Right ventricle myocardium inferior (tissue), 1 donor: Measurements from ENCODE around the gene CHCHD6. TPM values are rescaled to one million over a fixed set of nuclear protein-coding genes. Genes with fewer than 3 reads are reported as not detected.

Experiments
- ATAC-seq: fragments of 200-7000 bp; cut with Tn5 transposase; one replicate; pipeline ENCODE4 v1.9.1; 2020; ENCODE audit warnings: mild to moderate bottlenecking, moderate library complexity
- DNase-seq: peaks from one replicate; pipeline ENCODE4 v3.0.0; 2021; ENCODE audit errors: missing footprints
- intact Hi-C: fragments of 100-400 bp; cut with DNase I; formaldehyde crosslinking; loops from one replicate; pipeline ENCODE4 v1.11.0; 2022
- total RNA-seq: library from RNA; stranded (reverse); fragmentation: NEBNext Ultra II Directional; extraction: Animal tissue kit (Norgen Biotek cat#: 25700); gene quantifications from one replicate; pipeline ENCODE4 v1.2.1, GENCODE V29; 2021
- donor health status: DM: no; HTN: yes; CAD: no; lungs with severe emphysema.

CHCHD6 gene
- total RNA-seq, 1 donor from 2014 or later: 11.7 TPM

GRCh38 chr3:126723801-126724200 is 19.8 kb downstream of the CHCHD6 start:
- ATAC-seq (no peak), DNase-seq (no peak)
- intact Hi-C loops: no loop called here

GRCh38 chr3:126728680-126729079 is 24.6 kb downstream of the CHCHD6 start:
- DNase-seq: no peak
- intact Hi-C loops: no loop called here
- no peak for ATAC-seq

GRCh38 chr3:126730376-126730775 is 26.3 kb downstream of the CHCHD6 start:
- DNase-seq (no peak), ATAC-seq (no peak)
- intact Hi-C loops: no loop called here

GRCh38 chr3:126731044-126731443 is 27.0 kb downstream of the CHCHD6 start:
- intact Hi-C loops: no loop called here
- DNase-seq (no peak), ATAC-seq (no peak)

GRCh38 chr3:126732281-126733060 is 28.4 kb downstream of the CHCHD6 start:
- intact Hi-C loops: no loop called here
- DNase-seq: no peak
- peak; percentile 70 for ATAC-seq

- ATAC-seq: peak; percentile 29
- no peak for DNase-seq
- intact Hi-C loops: no loop called here
These were observed 29.0 kb downstream of the CHCHD6 start for GRCh38 chr3:126733061-126733430.

- DNase-seq (no peak), ATAC-seq (no peak)
- intact Hi-C loops: no loop called here
These were observed 30.2 kb downstream of the CHCHD6 start for GRCh38 chr3:126734106-126734723.

- no peak for ATAC-seq
- DNase-seq: no peak
- intact Hi-C loops: no loop called here
These were observed 33.5 kb downstream of the CHCHD6 start for GRCh38 chr3:126737527-126737926.

GRCh38 chr3:126742057-126742456 is 38.0 kb downstream of the CHCHD6 start:
- no peak for ATAC-seq
- intact Hi-C loops: no loop called here

GRCh38 chr3:126743350-126743749 is 39.3 kb downstream of the CHCHD6 start:
- DNase-seq: no peak
- intact Hi-C loops: no loop called here
- ATAC-seq: no peak

More at GRCh38 chr3:126742057-126742456, 38.0 kb downstream of the CHCHD6 start:
- DNase-seq: no peak

GRCh38 chr3:126743781-126744180 is 39.7 kb downstream of the CHCHD6 start:
- intact Hi-C loops: loop anchor here (2.0 kb wide), 1 partner anchor 39 kb away; the partner anchor contains the start of gene CHCHD6
- ATAC-seq: no peak
- no peak for DNase-seq

GRCh38 chr3:126745760-126746394 is 41.8 kb downstream of the CHCHD6 start:
- intact Hi-C loops: loop anchor here (2.0 to 5.0 kb wide), 4 partner anchors 41 to 431 kb away; partner anchors contain the start of gene CHCHD6
- DNase-seq (no peak), ATAC-seq (peak; percentile 69)

- ATAC-seq: peak; percentile 85
- intact Hi-C loops: loop anchor here (2.0 to 5.0 kb wide), 3 partner anchors 64 to 430 kb away; no protein-coding TSS in a partner anchor
These were observed 42.5 kb downstream of the CHCHD6 start for GRCh38 chr3:126746395-126747177.

GRCh38 chr3:126747768-126748167 is 43.7 kb downstream of the CHCHD6 start:
- no peak for ATAC-seq
- intact Hi-C loops: loop anchor here (2.0 to 5.0 kb wide), 3 partner anchors 65 to 429 kb away; no protein-coding TSS in a partner anchor
- no peak for DNase-seq

More at GRCh38 chr3:126746395-126747177, 42.5 kb downstream of the CHCHD6 start:
- peak; percentile 74 for DNase-seq

- DNase-seq: no peak
- ATAC-seq: no peak
- intact Hi-C loops: loop anchor here (5.0 kb wide), 2 partner anchors 67 to 103 kb away; no protein-coding TSS in a partner anchor
These were observed 44.9 kb downstream of the CHCHD6 start for GRCh38 chr3:126748701-126749546.

- ATAC-seq (no peak), DNase-seq (no peak)
- intact Hi-C loops: loop anchor here (5.0 kb wide), 2 partner anchors 67 to 103 kb away; no protein-coding TSS in a partner anchor
These were observed 45.5 kb downstream of the CHCHD6 start for GRCh38 chr3:126749547-126749875.

GRCh38 chr3:126749931-126750755 is 46.1 kb downstream of the CHCHD6 start:
- DNase-seq: no peak
- intact Hi-C loops: loop anchor here (5.0 kb wide), 4 partner anchors 68 to 792 kb away; no protein-coding TSS in a partner anchor
- no peak for ATAC-seq
